ENCODE results near the gene SKP1. TPM values are rescaled to one million over a fixed set of nuclear protein-coding genes. Genes with fewer than 3 reads are reported as not detected.
A peak's percentile ranks its signal among the peaks of the same experiment; 100 is the strongest.

Gene SKP1
- total and polyA plus RNA-seq, 2 donors from 2014 or later: 380 to 848 TPM

- no peak overlapping the region for H3K4me3 ChIP-seq (ENCODE audit: low read length in 3 of 3)
- H3K27me3 ChIP-seq (ENCODE audit: control insufficient read depth, insufficient read depth, low read length): no peaks in the 10 kb centered on the region
- no peak overlapping the region for H3K27ac ChIP-seq (ENCODE audit: low read depth in 2 of 2, low read length in 2 of 2)
- H3K36me3 ChIP-seq (ENCODE audit: control insufficient read depth in 2 of 3, insufficient read depth in 3 of 3, low read length in 3 of 3): no peaks in the 10 kb centered on the region
- FAIRE-seq: no peak
- no peak for TF ChIP-seq CTCF (IDR thresholded peaks at IDR 0.05; ENCODE audit: borderline replicate concordance, extremely low read depth, insufficient read depth)
- H3K4me1 ChIP-seq (ENCODE audit: control insufficient read depth in 2 of 3, insufficient read depth in 2 of 3, low read depth in 1 of 3, low read length in 3 of 3): peaks cover 0 to 9% (median 7%) of the 10 kb centered on the region in 3 donors
- intact Hi-C loops (cut with DNase I): no loop called here
- H3K9ac ChIP-seq (ENCODE audit: low read length in 3 of 3): no peak overlapping the region
- DNase-seq: no peak
- H3K9me3 ChIP-seq (ENCODE audit: control insufficient read depth in 2 of 3, insufficient read depth in 1 of 3, low read length in 3 of 3): no peaks in the 10 kb centered on the region
These were observed 58.4 kb downstream of the SKP1 start for GRCh38 chr5:134118212-134118835.

- H3K4me3 ChIP-seq (ENCODE audit: low read length in 3 of 3): no peak overlapping the region
- no peak for FAIRE-seq
- intact Hi-C loops (cut with DNase I): no loop called here
These were observed 59.7 kb downstream of the SKP1 start for GRCh38 chr5:134116789-134117761.

GRCh38 chr5:134116286-134116685, 60.5 kb downstream of the SKP1 start:
- Histone ChIP-seq H3K9ac (ENCODE audit: low read length in 3 of 3) (no peak overlapping the region), H3K4me1 (ENCODE audit: control insufficient read depth in 2 of 3, insufficient read depth in 2 of 3, low read depth in 1 of 3, low read length in 3 of 3) (peaks cover 0 to 11% (median 7%) of the 10 kb centered on the region in 3 donors), H3K27ac (ENCODE audit: low read depth in 2 of 2, low read length in 2 of 2) (no peak overlapping the region), H3K9me3 (ENCODE audit: control insufficient read depth in 2 of 3, insufficient read depth in 1 of 3, low read length in 3 of 3) (no peaks in the 10 kb centered on the region), H3K4me3 (ENCODE audit: low read length in 3 of 3) (no peak overlapping the region), H3K36me3 (ENCODE audit: control insufficient read depth in 2 of 3, insufficient read depth in 3 of 3, low read length in 3 of 3) (no peaks in the 10 kb centered on the region), H3K27me3 (ENCODE audit: control insufficient read depth, insufficient read depth, low read length) (peaks cover 4% of the 10 kb centered on the region)
- intact Hi-C loops (cut with DNase I): no loop called here
- peak in 3 of 5 donors; percentile 53 to 61 (median 61) for DNase-seq
- FAIRE-seq: no peak
- TF ChIP-seq CTCF (IDR thresholded peaks at IDR 0.05; ENCODE audit: borderline replicate concordance, extremely low read depth, insufficient read depth): no peak

More at GRCh38 chr5:134116789-134117761, 59.7 kb downstream of the SKP1 start:
- TF ChIP-seq CTCF (IDR thresholded peaks at IDR 0.05; ENCODE audit: borderline replicate concordance, extremely low read depth, insufficient read depth): no peak
- H3K9me3 ChIP-seq (ENCODE audit: control insufficient read depth in 2 of 3, insufficient read depth in 1 of 3, low read length in 3 of 3): no peaks in the 10 kb centered on the region
- peaks cover 4% of the 10 kb centered on the region for H3K27me3 ChIP-seq (ENCODE audit: control insufficient read depth, insufficient read depth, low read length)
- no peak for DNase-seq
- H3K4me1 ChIP-seq (ENCODE audit: control insufficient read depth in 2 of 3, insufficient read depth in 2 of 3, low read depth in 1 of 3, low read length in 3 of 3): peaks cover 0 to 11% (median 7%) of the 10 kb centered on the region in 3 donors
- no peaks in the 10 kb centered on the region for H3K36me3 ChIP-seq (ENCODE audit: control insufficient read depth in 2 of 3, insufficient read depth in 3 of 3, low read length in 3 of 3)
- H3K9ac ChIP-seq (ENCODE audit: low read length in 3 of 3): no peak overlapping the region
- H3K27ac ChIP-seq (ENCODE audit: low read depth in 2 of 2, low read length in 2 of 2): no peak overlapping the region
